ENCODE data around the gene CAPN2.

Gene CAPN2

GRCh38 chr1:223702735-223703667, 9.3 kb upstream of the CAPN2 start:
- DNase-seq = no peak

- DNase-seq = no peak
Observed at GRCh38 chr1:223703668-223704013, 8.7 kb upstream of the CAPN2 start.

- DNase-seq = no peak
Observed at GRCh38 chr1:223704921-223705878, 7.1 kb upstream of the CAPN2 start.

GRCh38 chr1:223706077-223706973, 6.0 kb upstream of the CAPN2 start:
- no peak for DNase-seq

GRCh38 chr1:223707256-223708000, 4.9 kb upstream of the CAPN2 start:
- no peak for DNase-seq

- no peak for DNase-seq
Observed at GRCh38 chr1:223708001-223708359, 4.4 kb upstream of the CAPN2 start.

DNA sequence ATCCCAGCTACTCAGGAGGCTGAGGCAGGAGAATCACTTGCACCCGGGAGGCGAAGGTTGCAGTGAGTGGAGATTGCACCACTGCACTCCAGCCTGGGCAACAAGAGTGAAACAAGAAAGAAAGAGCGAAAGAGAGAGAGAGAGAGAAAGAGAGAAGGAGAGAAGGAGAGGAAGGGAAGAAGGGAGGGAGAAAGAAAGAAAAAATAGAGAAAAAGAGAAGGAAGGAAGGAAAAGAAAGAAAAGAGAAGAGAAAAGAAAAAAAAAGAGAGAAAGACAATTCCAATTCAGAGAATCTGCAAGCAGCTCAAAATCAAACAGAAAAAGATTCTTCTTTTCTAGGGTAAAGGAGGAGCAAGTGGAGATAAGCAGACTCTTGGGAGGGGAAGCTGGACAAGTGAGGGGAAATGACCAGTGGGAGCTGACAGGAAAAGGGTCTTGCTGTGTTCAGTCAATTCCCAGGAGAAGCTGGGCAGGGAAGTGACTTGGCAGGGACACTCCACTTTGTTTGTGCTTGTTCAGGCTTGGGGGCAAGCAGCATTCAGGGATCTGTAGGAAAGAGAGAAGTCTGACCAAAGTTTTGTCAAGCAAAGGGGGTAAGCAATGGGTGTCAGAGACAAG, 3.6 kb upstream of the CAPN2 start:
- no peak for DNase-seq

DNA sequence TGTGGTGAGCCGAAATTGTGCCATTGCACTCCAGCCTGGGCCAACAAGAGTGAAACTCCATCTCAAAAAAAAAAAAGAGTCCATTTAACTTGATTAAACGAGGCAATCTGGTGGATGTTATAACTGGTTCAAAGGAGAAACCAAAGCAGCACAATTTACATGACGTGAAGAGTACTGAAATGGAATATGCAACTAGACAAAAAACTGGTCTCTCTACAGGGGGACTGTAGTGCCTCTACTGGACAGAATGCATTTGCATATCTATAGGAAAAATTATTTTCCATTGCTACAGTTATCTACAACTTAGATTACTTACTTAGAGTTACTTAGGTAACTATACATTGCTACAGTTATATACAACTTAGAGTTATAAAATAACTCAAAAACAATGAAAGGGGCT, 2.7 kb upstream of the CAPN2 start:
- no peak for DNase-seq

DNA sequence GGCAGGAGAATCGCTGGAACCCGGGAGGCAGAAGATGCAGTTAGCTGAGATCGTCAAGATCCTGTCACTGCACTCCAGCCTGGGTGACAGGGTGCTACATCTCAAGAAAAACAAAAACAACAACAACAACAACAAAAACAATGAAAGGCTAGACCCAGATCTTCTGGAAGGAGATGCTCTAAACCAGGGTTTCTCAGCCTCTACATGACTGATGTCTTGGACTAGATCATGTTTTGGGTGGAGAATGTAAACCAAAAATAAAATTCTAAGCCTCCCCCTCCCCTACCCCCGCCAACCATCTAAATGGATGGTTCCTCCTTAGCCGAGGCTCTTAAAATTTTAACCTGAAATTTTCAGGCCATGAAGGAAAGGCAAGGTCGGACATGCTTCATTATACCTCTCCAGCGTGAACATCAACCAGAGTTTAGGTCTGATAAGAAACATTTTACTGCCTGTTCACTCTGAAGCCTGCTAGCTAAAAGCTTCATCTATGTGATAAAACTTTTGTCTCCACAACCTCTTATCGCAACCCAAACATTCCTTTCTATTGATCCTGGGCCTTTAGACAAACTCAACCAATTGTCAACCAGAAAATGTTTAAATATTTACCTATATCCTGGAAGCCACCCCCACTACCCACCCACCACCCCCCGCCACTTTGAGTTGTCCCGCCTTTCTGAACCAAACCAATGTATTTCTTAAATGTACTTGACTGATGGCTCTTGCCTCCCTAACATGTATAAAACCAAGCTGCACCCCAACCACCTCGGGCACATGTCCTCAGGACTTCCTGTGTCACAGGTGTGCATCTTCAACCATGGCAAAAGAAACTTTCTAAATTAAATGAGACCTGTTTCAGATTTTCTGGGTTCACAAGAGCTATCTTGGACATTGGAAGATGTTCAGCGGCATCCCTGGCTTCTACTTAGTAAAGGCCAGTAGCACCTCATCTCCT, 1.9 kb upstream of the CAPN2 start:
- no peak for DNase-seq

DNA sequence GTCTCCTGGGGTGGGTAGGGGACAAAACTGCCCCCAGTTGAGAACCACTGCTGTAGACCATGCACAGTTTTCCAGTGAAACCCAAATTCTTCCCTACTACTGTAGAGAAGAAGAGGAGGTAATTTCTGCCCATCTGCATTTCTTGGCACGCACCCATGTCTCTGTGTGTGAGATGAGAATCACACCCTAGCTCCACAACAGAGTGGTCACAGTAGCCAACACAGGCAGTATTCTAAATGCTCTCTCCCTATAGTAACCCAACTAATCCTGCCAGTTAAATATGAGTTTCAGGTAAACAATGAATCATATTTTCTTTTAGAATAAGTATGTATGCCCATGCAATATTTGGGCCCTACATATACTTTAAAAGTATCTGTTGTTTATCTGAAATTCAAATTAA, 1.2 kb upstream of the CAPN2 start:
- DNase-seq = no peak

DNA sequence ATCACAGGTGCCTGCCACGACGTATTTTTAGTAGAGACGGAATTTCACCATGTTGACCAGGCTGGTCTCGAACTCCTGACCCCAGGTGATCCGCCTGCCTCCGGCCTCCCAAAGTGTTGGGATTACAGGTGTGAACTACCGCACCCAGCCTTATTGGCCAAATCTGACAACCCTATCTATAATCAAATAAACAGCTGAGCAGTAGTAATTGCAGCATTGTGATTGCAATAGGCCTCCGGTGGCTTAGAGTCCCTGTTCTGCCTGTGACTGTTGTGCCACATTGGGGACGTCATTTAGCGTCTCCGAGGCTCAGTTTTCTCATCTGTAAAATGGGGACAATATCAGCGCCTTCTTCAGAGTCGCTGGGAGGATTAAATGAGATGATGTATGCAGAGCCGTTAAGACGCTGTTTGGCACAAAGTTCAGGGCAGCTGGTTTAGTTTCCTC, 569 bp upstream of the CAPN2 start:
- no peak for DNase-seq

GRCh38 chr1:223712850-223713474, 623 bp downstream of the CAPN2 start:
- peak; percentile 38 for DNase-seq

- DNase-seq = no peak
Observed at GRCh38 chr1:223713546-223714420, 1.4 kb downstream of the CAPN2 start.

GRCh38 chr1:223714421-223714724, 2.0 kb downstream of the CAPN2 start:
- DNase-seq = no peak

- no peak for DNase-seq
Observed at GRCh38 chr1:223714849-223715603, 2.7 kb downstream of the CAPN2 start.

DNA sequence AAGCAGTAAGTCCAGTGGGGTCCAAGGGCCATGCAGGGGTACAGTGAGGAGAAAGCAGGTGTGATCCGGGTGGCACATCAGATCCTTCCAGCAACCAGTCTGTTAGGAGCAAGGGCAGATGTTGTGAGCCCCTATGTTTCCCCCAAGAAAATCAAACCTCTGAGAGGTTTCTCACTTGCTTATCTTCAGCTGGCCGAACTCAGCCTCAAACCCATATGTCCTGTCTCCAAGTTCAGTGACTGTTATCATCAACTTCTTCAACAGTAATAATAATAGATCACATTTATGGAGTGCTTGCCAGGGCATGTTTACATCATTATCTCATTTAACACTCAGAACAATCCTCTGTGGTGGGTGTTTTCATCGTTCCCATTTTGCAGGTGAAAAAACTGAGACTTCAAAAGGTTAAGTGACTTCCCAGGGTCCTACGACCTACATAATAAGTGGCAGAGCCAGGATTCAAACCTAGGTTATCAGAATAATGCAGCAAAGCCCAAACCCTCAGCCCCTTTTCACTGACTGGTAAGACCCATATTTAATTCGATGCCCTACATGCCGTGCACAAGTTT, 3.3 kb downstream of the CAPN2 start:
- DNase-seq = no peak

DNA sequence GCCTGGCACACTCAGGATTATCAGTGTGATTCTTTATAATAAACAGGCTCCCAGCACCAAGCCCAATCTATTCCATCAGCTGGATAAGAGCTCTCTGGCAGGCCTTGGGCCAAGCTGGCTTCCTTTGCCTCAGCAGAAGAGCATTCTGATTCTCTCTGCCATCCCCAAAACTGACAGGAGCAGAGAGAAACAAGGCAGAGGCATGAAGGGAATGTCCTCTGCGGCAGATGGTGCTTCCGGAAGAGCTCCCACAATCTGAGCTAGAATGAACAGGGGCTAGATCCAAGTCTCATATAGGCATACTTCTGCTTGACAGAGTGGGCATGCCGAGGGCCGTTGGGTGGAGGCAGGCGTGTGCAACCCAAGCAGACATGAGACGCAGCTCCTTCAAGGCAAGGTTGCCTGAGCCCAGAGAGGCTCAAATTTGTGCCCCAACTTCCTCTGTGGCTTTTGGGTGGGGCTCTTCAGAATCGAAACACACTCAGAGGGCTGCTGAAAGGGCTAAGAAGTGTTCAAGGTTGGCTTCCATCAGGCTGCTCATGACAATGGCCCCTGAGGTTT, 4.0 kb downstream of the CAPN2 start:
- DNase-seq = no peak

All from activated naive CD4-positive, alpha-beta T cell treated with anti-CD3 and anti-CD28 coated beads, Interleukin-2, amount 50 U/mL, for 16 hours (primary cell).